ENCODE data around the gene COASY. TPM values are rescaled to one million over a fixed set of nuclear protein-coding genes. Genes with fewer than 3 reads are reported as not detected.

The COASY gene
- total and polyA plus RNA-seq, 2 experiments from 2014 or later, result 60.1 to 72.1 TPM

DNA sequence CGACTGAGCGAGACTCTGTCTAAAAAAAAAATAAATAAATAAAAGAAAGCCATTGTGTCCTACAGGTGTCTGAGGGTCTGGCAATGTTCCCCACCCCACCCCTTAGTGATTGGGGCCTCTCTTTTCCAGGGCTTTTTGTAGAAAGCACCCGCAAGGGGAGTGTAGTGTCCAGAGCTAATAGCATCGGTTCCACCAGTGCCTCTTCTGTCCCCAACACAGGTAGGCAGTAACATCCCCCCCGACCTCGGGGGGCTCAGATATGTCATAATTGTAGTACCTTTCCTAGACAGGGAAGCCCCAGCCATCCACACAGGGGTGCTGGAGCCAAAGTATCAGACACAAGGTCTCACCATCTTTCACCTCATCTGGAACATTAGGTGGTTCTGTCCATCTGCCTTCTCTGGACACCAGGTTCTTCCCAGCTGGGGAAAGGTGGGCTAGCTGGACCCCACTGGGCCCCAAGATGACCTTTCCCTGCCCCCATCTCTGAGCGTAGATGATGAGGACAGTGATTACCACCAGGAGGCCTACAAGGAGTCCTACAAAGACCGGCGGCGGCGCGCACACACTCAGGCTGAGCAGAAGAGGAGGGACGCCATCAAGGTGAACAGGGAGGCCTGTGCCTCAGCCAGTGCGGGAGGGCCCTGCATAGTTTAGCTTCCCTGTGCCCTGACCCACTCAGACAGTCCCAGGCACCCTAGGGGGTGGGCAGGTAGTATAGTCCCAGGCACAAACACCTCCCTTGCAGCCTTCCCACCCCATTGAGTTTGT is 6.6 kb downstream of the COASY start:
- Histone ChIP-seq H3K27me3 (ENCODE audit: insufficient read depth) (no peaks in the 10 kb centered on the region), H3K79me2 (replicated peaks; ENCODE audit: insufficient read depth) (peaks cover 16% of the 10 kb centered on the region), H3K9me2 (ENCODE audit: insufficient read depth) (no peaks in the 10 kb centered on the region), H4K20me1 (replicated peaks; ENCODE audit: insufficient read depth) (peaks cover 10% of the 10 kb centered on the region), H3K4me1 (ENCODE audit: insufficient read depth) (peaks cover 11% of the 10 kb centered on the region), H3K27ac (ENCODE audit: low read depth) (no peak overlapping the region), H2AFZ (no peak overlapping the region), H3K4me2 (no peak overlapping the region), H3K36me3 (ENCODE audit: insufficient read depth) (peaks cover 33% of the 10 kb centered on the region), H3K4me3 (no peak overlapping the region), H3F3A (replicated peaks; ENCODE audit: low read depth) (peaks cover 50% of the 10 kb centered on the region)
- H3K36me3 Mint-ChIP-seq (ENCODE audit: low read depth), result peaks cover 77% of the 10 kb centered on the region
- DNase-seq (ENCODE audit: low spot score) (no peak), ATAC-seq (no peak)
- no peak for TF ChIP-seq EZH2phosphoT487 (IDR thresholded peaks at IDR 0.05; ENCODE audit: unreplicated experiment)
- TF ChIP-seq, protein P1, sequence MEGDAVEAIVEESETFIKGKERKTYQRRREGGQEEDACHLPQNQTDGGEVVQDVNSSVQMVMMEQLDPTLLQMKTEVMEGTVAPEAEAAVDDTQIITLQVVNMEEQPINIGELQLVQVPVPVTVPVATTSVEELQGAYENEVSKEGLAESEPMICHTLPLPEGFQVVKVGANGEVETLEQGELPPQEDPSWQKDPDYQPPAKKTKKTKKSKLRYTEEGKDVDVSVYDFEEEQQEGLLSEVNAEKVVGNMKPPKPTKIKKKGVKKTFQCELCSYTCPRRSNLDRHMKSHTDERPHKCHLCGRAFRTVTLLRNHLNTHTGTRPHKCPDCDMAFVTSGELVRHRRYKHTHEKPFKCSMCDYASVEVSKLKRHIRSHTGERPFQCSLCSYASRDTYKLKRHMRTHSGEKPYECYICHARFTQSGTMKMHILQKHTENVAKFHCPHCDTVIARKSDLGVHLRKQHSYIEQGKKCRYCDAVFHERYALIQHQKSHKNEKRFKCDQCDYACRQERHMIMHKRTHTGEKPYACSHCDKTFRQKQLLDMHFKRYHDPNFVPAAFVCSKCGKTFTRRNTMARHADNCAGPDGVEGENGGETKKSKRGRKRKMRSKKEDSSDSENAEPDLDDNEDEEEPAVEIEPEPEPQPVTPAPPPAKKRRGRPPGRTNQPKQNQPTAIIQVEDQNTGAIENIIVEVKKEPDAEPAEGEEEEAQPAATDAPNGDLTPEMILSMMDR (conservative IDR thresholded peaks at IDR 0.05; ENCODE audit: low read depth in 2 of 2), result no peak
- TF ChIP-seq STAT1 (IDR thresholded peaks at IDR 0.05; ENCODE audit: unreplicated experiment), result no peak
- TF ChIP-seq CREB1 (CRISPR knock-in tag; IDR thresholded peaks at IDR 0.05; ENCODE audit: low read depth), result no peak
- no peak for TF ChIP-seq ZNF114 (CRISPR knock-in tag; IDR thresholded peaks at IDR 0.05)
- TF ChIP-seq NANOG (IDR thresholded peaks at IDR 0.05; ENCODE audit: borderline replicate concordance), result no peak
- TF ChIP-seq, protein P2, sequence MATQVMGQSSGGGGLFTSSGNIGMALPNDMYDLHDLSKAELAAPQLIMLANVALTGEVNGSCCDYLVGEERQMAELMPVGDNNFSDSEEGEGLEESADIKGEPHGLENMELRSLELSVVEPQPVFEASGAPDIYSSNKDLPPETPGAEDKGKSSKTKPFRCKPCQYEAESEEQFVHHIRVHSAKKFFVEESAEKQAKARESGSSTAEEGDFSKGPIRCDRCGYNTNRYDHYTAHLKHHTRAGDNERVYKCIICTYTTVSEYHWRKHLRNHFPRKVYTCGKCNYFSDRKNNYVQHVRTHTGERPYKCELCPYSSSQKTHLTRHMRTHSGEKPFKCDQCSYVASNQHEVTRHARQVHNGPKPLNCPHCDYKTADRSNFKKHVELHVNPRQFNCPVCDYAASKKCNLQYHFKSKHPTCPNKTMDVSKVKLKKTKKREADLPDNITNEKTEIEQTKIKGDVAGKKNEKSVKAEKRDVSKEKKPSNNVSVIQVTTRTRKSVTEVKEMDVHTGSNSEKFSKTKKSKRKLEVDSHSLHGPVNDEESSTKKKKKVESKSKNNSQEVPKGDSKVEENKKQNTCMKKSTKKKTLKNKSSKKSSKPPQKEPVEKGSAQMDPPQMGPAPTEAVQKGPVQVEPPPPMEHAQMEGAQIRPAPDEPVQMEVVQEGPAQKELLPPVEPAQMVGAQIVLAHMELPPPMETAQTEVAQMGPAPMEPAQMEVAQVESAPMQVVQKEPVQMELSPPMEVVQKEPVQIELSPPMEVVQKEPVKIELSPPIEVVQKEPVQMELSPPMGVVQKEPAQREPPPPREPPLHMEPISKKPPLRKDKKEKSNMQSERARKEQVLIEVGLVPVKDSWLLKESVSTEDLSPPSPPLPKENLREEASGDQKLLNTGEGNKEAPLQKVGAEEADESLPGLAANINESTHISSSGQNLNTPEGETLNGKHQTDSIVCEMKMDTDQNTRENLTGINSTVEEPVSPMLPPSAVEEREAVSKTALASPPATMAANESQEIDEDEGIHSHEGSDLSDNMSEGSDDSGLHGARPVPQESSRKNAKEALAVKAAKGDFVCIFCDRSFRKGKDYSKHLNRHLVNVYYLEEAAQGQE (IDR thresholded peaks at IDR 0.05; ENCODE audit: unreplicated experiment), result no peak
- no peak for TF ChIP-seq POLR2AphosphoS5 (IDR thresholded peaks at IDR 0.05; ENCODE audit: low read depth)
- no peak for TF ChIP-seq JUNB (IDR thresholded peaks at IDR 0.05; ENCODE audit: unreplicated experiment)
- TF ChIP-seq, protein P3, sequence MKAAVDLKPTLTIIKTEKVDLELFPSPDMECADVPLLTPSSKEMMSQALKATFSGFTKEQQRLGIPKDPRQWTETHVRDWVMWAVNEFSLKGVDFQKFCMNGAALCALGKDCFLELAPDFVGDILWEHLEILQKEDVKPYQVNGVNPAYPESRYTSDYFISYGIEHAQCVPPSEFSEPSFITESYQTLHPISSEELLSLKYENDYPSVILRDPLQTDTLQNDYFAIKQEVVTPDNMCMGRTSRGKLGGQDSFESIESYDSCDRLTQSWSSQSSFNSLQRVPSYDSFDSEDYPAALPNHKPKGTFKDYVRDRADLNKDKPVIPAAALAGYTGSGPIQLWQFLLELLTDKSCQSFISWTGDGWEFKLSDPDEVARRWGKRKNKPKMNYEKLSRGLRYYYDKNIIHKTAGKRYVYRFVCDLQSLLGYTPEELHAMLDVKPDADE (IDR thresholded peaks at IDR 0.05), result no peak
- TF ChIP-seq EZH2 (IDR thresholded peaks at IDR 0.05; ENCODE audit: low read depth, unreplicated experiment), result no peak
- no peak for TF ChIP-seq ZNF331 (CRISPR knock-in tag; IDR thresholded peaks at IDR 0.05; ENCODE audit: low read depth)
- TF ChIP-seq, protein P4, sequence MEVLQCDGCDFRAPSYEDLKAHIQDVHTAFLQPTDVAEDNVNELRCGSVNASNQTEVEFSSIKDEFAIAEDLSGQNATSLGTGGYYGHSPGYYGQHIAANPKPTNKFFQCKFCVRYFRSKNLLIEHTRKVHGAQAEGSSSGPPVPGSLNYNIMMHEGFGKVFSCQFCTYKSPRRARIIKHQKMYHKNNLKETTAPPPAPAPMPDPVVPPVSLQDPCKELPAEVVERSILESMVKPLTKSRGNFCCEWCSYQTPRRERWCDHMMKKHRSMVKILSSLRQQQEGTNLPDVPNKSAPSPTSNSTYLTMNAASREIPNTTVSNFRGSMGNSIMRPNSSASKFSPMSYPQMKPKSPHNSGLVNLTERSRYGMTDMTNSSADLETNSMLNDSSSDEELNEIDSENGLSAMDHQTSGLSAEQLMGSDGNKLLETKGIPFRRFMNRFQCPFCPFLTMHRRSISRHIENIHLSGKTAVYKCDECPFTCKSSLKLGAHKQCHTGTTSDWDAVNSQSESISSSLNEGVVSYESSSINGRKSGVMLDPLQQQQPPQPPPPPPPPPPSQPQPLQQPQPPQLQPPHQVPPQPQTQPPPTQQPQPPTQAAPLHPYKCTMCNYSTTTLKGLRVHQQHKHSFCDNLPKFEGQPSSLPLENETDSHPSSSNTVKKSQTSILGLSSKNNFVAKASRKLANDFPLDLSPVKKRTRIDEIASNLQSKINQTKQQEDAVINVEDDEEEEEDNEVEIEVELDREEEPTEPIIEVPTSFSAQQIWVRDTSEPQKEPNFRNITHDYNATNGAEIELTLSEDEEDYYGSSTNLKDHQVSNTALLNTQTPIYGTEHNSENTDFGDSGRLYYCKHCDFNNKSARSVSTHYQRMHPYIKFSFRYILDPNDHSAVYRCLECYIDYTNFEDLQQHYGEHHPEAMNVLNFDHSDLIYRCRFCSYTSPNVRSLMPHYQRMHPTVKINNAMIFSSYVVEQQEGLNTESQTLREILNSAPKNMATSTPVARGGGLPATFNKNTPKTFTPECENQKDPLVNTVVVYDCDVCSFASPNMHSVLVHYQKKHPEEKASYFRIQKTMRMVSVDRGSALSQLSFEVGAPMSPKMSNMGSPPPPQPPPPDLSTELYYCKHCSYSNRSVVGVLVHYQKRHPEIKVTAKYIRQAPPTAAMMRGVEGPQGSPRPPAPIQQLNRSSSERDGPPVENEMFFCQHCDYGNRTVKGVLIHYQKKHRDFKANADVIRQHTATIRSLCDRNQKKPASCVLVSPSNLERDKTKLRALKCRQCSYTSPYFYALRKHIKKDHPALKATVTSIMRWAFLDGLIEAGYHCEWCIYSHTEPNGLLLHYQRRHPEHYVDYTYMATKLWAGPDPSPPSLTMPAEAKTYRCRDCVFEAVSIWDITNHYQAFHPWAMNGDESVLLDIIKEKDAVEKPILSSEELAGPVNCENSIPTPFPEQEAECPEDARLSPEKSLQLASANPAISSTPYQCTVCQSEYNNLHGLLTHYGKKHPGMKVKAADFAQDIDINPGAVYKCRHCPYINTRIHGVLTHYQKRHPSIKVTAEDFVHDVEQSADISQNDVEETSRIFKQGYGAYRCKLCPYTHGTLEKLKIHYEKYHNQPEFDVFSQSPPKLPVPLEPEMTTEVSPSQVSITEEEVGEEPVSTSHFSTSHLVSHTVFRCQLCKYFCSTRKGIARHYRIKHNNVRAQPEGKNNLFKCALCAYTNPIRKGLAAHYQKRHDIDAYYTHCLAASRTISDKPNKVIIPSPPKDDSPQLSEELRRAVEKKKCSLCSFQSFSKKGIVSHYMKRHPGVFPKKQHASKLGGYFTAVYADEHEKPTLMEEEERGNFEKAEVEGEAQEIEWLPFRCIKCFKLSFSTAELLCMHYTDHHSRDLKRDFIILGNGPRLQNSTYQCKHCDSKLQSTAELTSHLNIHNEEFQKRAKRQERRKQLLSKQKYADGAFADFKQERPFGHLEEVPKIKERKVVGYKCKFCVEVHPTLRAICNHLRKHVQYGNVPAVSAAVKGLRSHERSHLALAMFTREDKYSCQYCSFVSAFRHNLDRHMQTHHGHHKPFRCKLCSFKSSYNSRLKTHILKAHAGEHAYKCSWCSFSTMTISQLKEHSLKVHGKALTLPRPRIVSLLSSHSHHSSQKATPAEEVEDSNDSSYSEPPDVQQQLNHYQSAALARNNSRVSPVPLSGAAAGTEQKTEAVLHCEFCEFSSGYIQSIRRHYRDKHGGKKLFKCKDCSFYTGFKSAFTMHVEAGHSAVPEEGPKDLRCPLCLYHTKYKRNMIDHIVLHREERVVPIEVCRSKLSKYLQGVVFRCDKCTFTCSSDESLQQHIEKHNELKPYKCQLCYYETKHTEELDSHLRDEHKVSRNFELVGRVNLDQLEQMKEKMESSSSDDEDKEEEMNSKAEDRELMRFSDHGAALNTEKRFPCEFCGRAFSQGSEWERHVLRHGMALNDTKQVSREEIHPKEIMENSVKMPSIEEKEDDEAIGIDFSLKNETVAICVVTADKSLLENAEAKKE (CRISPR knock-in tag; IDR thresholded peaks at IDR 0.05), result no peak
- peaks cover 10% of the 10 kb centered on the region for H3K27me3 Mint-ChIP-seq (ENCODE audit: insufficient read depth, low read depth, poor library complexity)
- H3K27ac Mint-ChIP-seq, result no peak overlapping the region; the same call in 1 of the 2 replicates
- H3K4me1 Mint-ChIP-seq, result peaks cover 13% of the 10 kb centered on the region
- H3K9me3 Mint-ChIP-seq, result no peaks in the 10 kb centered on the region
- H3K4me3 Mint-ChIP-seq, result peak overlapping the region; percentile 97; the same call in 2 of the 3 replicates

All from GM23338 (cell line).